ENCODE data around the gene EML6.

EML6 gene

GRCh38 chr2:54680397-54681041 lies 42.9 kb upstream of the EML6 start:
- DNase-seq, result peak in 2 of 3 donors; percentile 53 to 62
- no peak overlapping the region for H3K27ac ChIP-seq (ENCODE audit: insufficient read depth in 1 of 2, low read depth in 1 of 2, low read length in 2 of 2, poor library complexity in 1 of 2, severe bottlenecking in 2 of 2)
- H3K4me3 ChIP-seq (ENCODE audit: control insufficient read depth in 1 of 7, extremely low read depth in 1 of 7, insufficient read depth in 4 of 7, low read depth in 2 of 7, low read length in 6 of 7), result no peak overlapping the region
- 92% methylated on average over 6 of the region's 6 CpGs for WGBS (ENCODE audit: insufficient coverage)
- H3K4me1 ChIP-seq (ENCODE audit: control extremely low read depth in 1 of 4, control insufficient read depth in 4 of 4, insufficient read depth in 4 of 4, low read length in 3 of 4), result peaks cover 0 to 13% (median 10%) of the 10 kb centered on the region in 4 experiments
- H3K27me3 ChIP-seq (replicated peaks in 2 of 5; ENCODE audit: control insufficient read depth in 4 of 5, insufficient read depth in 5 of 5, low read length in 4 of 5), result peaks cover 0 to 5% (median 0%) of the 10 kb centered on the region in 5 experiments
- H3K9me3 ChIP-seq (ENCODE audit: control extremely low read depth in 1 of 5, control insufficient read depth in 4 of 5, insufficient read depth in 2 of 5, low read depth in 1 of 5, low read length in 4 of 5), result no peaks in the 10 kb centered on the region
- POLR2A ChIA-PET, result interaction anchor here (0.7 kb wide), 1 partner anchor 126 kb away, joined by 4 read pairs; no protein-coding TSS in a partner anchor
- no peaks in the 10 kb centered on the region for H3K36me3 ChIP-seq (ENCODE audit: control insufficient read depth in 4 of 4, insufficient read depth in 4 of 4, low read length in 3 of 4)
- CTCF ChIA-PET, result interaction anchor here (0.6 to 9.9 kb wide), 3 partner anchors 16 to 149 kb away, joined by 3 to 82 read pairs (median 4); no protein-coding TSS in a partner anchor

GRCh38 chr2:54681416-54681815 lies 42.0 kb upstream of the EML6 start:
- CTCF ChIA-PET, result interaction anchor here (0.8 to 9.9 kb wide), 2 partner anchors 17 to 23 kb away, joined by 4 to 82 read pairs; no protein-coding TSS in a partner anchor

DNA sequence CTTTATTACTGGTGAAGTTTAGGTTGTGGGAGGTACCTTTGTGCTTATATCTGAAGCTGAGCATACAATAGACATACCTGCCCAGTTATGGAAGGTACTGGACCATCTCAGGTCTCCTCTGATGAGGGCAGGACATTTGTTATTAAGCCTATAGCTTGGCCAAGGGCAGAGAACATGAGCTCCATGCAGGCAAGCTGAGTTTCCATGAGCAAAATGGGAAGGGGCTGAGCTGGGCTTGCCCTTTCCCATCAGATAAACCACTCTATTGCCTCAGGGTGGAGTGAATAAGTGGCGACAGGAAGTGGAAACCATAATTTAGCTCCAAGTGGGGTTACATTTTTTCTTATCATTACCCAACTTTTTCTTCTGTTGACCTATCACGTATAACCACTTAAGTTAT lies 39.9 kb upstream of the EML6 start:
- Histone ChIP-seq H3K27ac (ENCODE audit: insufficient read depth in 1 of 2, low read depth in 1 of 2, low read length in 2 of 2, poor library complexity in 1 of 2, severe bottlenecking in 2 of 2) (no peak overlapping the region), H3K9me3 (ENCODE audit: control extremely low read depth in 1 of 5, control insufficient read depth in 4 of 5, insufficient read depth in 2 of 5, low read depth in 1 of 5, low read length in 4 of 5) (no peaks in the 10 kb centered on the region), H3K4me3 (ENCODE audit: control insufficient read depth in 1 of 7, extremely low read depth in 1 of 7, insufficient read depth in 4 of 7, low read depth in 2 of 7, low read length in 6 of 7) (no peak overlapping the region), H3K4me1 (ENCODE audit: control extremely low read depth in 1 of 4, control insufficient read depth in 4 of 4, insufficient read depth in 4 of 4, low read length in 3 of 4) (peaks cover 0 to 21% (median 16%) of the 10 kb centered on the region in 4 experiments), H3K27me3 (replicated peaks in 2 of 5; ENCODE audit: control insufficient read depth in 4 of 5, insufficient read depth in 5 of 5, low read length in 4 of 5) (no peaks in the 10 kb centered on the region), H3K36me3 (ENCODE audit: control insufficient read depth in 4 of 4, insufficient read depth in 4 of 4, low read length in 3 of 4) (no peaks in the 10 kb centered on the region)
- DNase-seq, result no peak
- ChIA-PET CTCF (interaction anchor here (1.3 to 1.8 kb wide), 2 partner anchors 21 to 494 kb away, joined by 3 to 6 read pairs; no protein-coding TSS in a partner anchor), POLR2A (no interaction called here)
- WGBS (ENCODE audit: insufficient coverage), result no CpG with 5 or more reads among the region's 2 CpGs

More at GRCh38 chr2:54681416-54681815, 42.0 kb upstream of the EML6 start:
- peaks cover 0 to 13% (median 10%) of the 10 kb centered on the region in 4 experiments for H3K4me1 ChIP-seq (ENCODE audit: control extremely low read depth in 1 of 4, control insufficient read depth in 4 of 4, insufficient read depth in 4 of 4, low read length in 3 of 4)
- no peak overlapping the region for H3K4me3 ChIP-seq (ENCODE audit: control insufficient read depth in 1 of 7, extremely low read depth in 1 of 7, insufficient read depth in 4 of 7, low read depth in 2 of 7, low read length in 6 of 7)
- H3K9me3 ChIP-seq (ENCODE audit: control extremely low read depth in 1 of 5, control insufficient read depth in 4 of 5, insufficient read depth in 2 of 5, low read depth in 1 of 5, low read length in 4 of 5), result no peaks in the 10 kb centered on the region
- WGBS (ENCODE audit: insufficient coverage), result 95% methylated on average over 5 of the region's 6 CpGs
- no peaks in the 10 kb centered on the region for H3K36me3 ChIP-seq (ENCODE audit: control insufficient read depth in 4 of 4, insufficient read depth in 4 of 4, low read length in 3 of 4)
- POLR2A ChIA-PET, result interaction anchor here (0.6 kb wide), 1 partner anchor 590 kb away, joined by 3 read pairs; no protein-coding TSS in a partner anchor
- peaks cover 0 to 2% (median 0%) of the 10 kb centered on the region in 5 experiments for H3K27me3 ChIP-seq (replicated peaks in 2 of 5; ENCODE audit: control insufficient read depth in 4 of 5, insufficient read depth in 5 of 5, low read length in 4 of 5)
- H3K27ac ChIP-seq (ENCODE audit: insufficient read depth in 1 of 2, low read depth in 1 of 2, low read length in 2 of 2, poor library complexity in 1 of 2, severe bottlenecking in 2 of 2), result no peak overlapping the region
- DNase-seq, result no peak

DNA sequence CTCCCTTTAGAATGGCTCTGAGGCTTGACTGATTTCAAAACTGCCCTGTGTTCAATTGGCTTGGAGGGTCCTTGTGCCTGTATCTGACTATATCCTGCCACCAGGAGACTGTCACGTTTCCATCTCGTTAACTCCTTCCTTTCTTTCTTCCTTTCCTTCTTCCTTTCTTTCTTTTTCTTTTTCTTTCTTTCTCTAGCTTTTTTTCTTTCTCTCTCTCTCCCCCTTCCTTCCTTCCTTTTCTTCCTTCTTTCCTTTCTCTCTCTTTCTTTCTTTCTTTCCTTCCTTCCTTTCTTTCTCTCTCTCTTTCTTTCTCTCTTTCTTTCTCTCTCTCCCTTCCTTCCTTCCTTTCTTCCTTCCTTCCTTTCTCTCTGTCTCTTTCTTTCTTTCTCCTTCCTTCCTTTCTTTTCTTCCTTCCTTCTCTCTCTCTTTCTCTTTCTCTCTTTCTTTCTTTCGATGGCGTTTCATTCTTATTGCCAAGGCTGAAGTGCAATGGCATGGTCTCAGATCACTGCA lies 38.1 kb upstream of the EML6 start:
- DNase-seq, result no peak
- POLR2A ChIA-PET, result interaction anchor here (0.6 kb wide), 1 partner anchor 25 kb away, joined by 3 read pairs; no protein-coding TSS in a partner anchor
- Histone ChIP-seq H3K27me3 (replicated peaks in 2 of 5; ENCODE audit: control insufficient read depth in 4 of 5, insufficient read depth in 5 of 5, low read length in 4 of 5) (no peaks in the 10 kb centered on the region), H3K4me3 (ENCODE audit: control insufficient read depth in 1 of 7, extremely low read depth in 1 of 7, insufficient read depth in 4 of 7, low read depth in 2 of 7, low read length in 6 of 7) (no peak overlapping the region), H3K4me1 (ENCODE audit: control extremely low read depth in 1 of 4, control insufficient read depth in 4 of 4, insufficient read depth in 4 of 4, low read length in 3 of 4) (peaks cover 0 to 20% (median 15%) of the 10 kb centered on the region in 4 experiments), H3K9me3 (ENCODE audit: control extremely low read depth in 1 of 5, control insufficient read depth in 4 of 5, insufficient read depth in 2 of 5, low read depth in 1 of 5, low read length in 4 of 5) (no peaks in the 10 kb centered on the region), H3K36me3 (ENCODE audit: control insufficient read depth in 4 of 4, insufficient read depth in 4 of 4, low read length in 3 of 4) (no peaks in the 10 kb centered on the region), H3K27ac (ENCODE audit: insufficient read depth in 1 of 2, low read depth in 1 of 2, low read length in 2 of 2, poor library complexity in 1 of 2, severe bottlenecking in 2 of 2) (no peak overlapping the region)
- WGBS (ENCODE audit: insufficient coverage), result 100% methylated on average over 4 of the region's 4 CpGs
- CTCF ChIA-PET, result interaction anchor here (1.1 to 4.0 kb wide), 3 partner anchors 19 to 180 kb away, joined by 3 to 14 read pairs (median 9); no protein-coding TSS in a partner anchor

- Histone ChIP-seq H3K4me1 (ENCODE audit: control extremely low read depth in 1 of 4, control insufficient read depth in 4 of 4, insufficient read depth in 4 of 4, low read length in 3 of 4) (peaks cover 0 to 14% (median 5%) of the 10 kb centered on the region in 4 experiments), H3K4me3 (ENCODE audit: control insufficient read depth in 1 of 7, extremely low read depth in 1 of 7, insufficient read depth in 4 of 7, low read depth in 2 of 7, low read length in 6 of 7) (no peak overlapping the region), H3K36me3 (ENCODE audit: control insufficient read depth in 4 of 4, insufficient read depth in 4 of 4, low read length in 3 of 4) (no peaks in the 10 kb centered on the region), H3K9me3 (ENCODE audit: control extremely low read depth in 1 of 5, control insufficient read depth in 4 of 5, insufficient read depth in 2 of 5, low read depth in 1 of 5, low read length in 4 of 5) (no peaks in the 10 kb centered on the region), H3K27me3 (replicated peaks in 2 of 5; ENCODE audit: control insufficient read depth in 4 of 5, insufficient read depth in 5 of 5, low read length in 4 of 5) (no peaks in the 10 kb centered on the region), H3K27ac (ENCODE audit: insufficient read depth in 1 of 2, low read depth in 1 of 2, low read length in 2 of 2, poor library complexity in 1 of 2, severe bottlenecking in 2 of 2) (no peak overlapping the region)
- DNase-seq, result peak in 1 of 3 donors; percentile 33
- ChIA-PET CTCF (interaction anchor here (0.5 to 4.0 kb wide), 3 partner anchors 17 to 493 kb away, joined by 3 to 14 read pairs (median 6); no protein-coding TSS in a partner anchor), POLR2A (no interaction called here)
- WGBS (ENCODE audit: insufficient coverage), result 59% methylated on average over 4 of the region's 4 CpGs
Observed at GRCh38 chr2:54687595-54688152, 35.8 kb upstream of the EML6 start.

GRCh38 chr2:54691445-54692135 lies 31.9 kb upstream of the EML6 start:
- WGBS (ENCODE audit: insufficient coverage), result 34% methylated on average over 5 of the region's 8 CpGs
- no peak overlapping the region for H3K4me3 ChIP-seq (ENCODE audit: control insufficient read depth in 1 of 7, extremely low read depth in 1 of 7, insufficient read depth in 4 of 7, low read depth in 2 of 7, low read length in 6 of 7)
- H3K27me3 ChIP-seq (replicated peaks in 2 of 5; ENCODE audit: control insufficient read depth in 4 of 5, insufficient read depth in 5 of 5, low read length in 4 of 5), result no peaks in the 10 kb centered on the region
- DNase-seq, result peak in 2 of 3 donors; percentile 43 to 63
- H3K27ac ChIP-seq (ENCODE audit: insufficient read depth in 1 of 2, low read depth in 1 of 2, low read length in 2 of 2, poor library complexity in 1 of 2, severe bottlenecking in 2 of 2), result no peak overlapping the region
- no peaks in the 10 kb centered on the region for H3K36me3 ChIP-seq (ENCODE audit: control insufficient read depth in 4 of 4, insufficient read depth in 4 of 4, low read length in 3 of 4)
- H3K9me3 ChIP-seq (ENCODE audit: control extremely low read depth in 1 of 5, control insufficient read depth in 4 of 5, insufficient read depth in 2 of 5, low read depth in 1 of 5, low read length in 4 of 5), result no peaks in the 10 kb centered on the region
- POLR2A ChIA-PET, result no interaction called here
- CTCF ChIA-PET, result interaction anchor here (0.9 to 5.4 kb wide), 8 partner anchors 13 to 585 kb away, joined by 3 to 47 read pairs (median 3); no protein-coding TSS in a partner anchor
- peaks cover 0 to 14% (median 5%) of the 10 kb centered on the region in 4 experiments for H3K4me1 ChIP-seq (ENCODE audit: control extremely low read depth in 1 of 4, control insufficient read depth in 4 of 4, insufficient read depth in 4 of 4, low read length in 3 of 4)
